Measurements from ENCODE around the gene CALD1. TPM values are rescaled to one million over a fixed set of nuclear protein-coding genes. Genes with fewer than 3 reads are reported as not detected.
A peak's percentile ranks its signal among the peaks of the same experiment; 100 is the strongest.

Gene CALD1
- total RNA-seq, 2 donors from 2014 or later, result 307 to 314 TPM

DNA sequence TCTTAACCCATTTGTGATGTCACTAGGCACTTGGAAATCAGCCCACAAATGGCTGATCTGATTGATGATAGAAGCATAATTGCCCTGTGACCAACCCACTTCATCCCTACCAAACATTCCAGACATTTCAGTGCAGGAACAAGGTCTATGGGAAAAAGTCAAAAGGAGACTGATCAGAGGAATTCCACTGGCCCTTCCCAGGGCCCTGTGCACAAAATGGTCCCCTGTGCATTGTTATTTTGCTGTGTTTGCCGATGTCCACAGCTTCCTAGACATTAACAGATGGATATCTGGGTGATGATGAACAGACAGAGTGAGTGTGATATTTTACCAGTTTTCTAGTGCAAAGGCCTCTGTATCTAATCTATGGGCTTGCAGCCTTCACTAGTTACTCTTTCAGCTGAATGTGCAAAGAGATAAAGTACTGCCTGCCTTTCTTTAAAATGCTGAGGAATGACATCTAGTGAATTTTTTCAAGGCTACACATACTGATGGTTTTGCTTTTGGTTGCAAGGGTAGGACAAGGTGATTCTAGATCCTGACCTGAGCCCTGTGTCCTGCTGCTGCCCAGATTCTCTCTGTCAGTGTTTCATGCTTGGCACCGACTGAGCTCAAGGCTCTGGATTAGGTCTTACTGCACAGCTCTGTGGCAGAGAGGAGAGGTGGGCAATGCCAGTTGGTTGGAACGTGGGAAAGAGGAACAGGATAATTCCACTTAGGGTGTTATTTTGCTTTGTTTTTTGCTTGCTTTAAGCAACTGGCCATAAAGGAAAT is 55.4 kb downstream of the CALD1 start:
- no peaks in the 10 kb centered on the region for H3K27me3 ChIP-seq (replicated peaks; ENCODE audit: insufficient read depth)
- intact Hi-C loops (cut with DNase I), result no loop called here
- no peak overlapping the region for H3K4me3 ChIP-seq
- WGBS, result 50% methylated on average over 3 of the region's 3 CpGs
- H3K4me1 ChIP-seq (replicated peaks), result peaks cover 5% of the 10 kb centered on the region
- DNase-seq (ENCODE audit: low spot score), result no peak
- peak overlapping the region; percentile 6 to 59 for H3K27ac ChIP-seq
- no peaks in the 10 kb centered on the region for H3K36me3 ChIP-seq
- H3K9me3 ChIP-seq, result no peaks in the 10 kb centered on the region
- TF ChIP-seq POLR2A (IDR thresholded peaks at IDR 0.05) (no peak), POLR2AphosphoS5 (IDR thresholded peaks at IDR 0.05) (no peak)
- TF ChIP-seq, protein P1, sequence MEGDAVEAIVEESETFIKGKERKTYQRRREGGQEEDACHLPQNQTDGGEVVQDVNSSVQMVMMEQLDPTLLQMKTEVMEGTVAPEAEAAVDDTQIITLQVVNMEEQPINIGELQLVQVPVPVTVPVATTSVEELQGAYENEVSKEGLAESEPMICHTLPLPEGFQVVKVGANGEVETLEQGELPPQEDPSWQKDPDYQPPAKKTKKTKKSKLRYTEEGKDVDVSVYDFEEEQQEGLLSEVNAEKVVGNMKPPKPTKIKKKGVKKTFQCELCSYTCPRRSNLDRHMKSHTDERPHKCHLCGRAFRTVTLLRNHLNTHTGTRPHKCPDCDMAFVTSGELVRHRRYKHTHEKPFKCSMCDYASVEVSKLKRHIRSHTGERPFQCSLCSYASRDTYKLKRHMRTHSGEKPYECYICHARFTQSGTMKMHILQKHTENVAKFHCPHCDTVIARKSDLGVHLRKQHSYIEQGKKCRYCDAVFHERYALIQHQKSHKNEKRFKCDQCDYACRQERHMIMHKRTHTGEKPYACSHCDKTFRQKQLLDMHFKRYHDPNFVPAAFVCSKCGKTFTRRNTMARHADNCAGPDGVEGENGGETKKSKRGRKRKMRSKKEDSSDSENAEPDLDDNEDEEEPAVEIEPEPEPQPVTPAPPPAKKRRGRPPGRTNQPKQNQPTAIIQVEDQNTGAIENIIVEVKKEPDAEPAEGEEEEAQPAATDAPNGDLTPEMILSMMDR (IDR thresholded peaks at IDR 0.05), result no peak

DNA sequence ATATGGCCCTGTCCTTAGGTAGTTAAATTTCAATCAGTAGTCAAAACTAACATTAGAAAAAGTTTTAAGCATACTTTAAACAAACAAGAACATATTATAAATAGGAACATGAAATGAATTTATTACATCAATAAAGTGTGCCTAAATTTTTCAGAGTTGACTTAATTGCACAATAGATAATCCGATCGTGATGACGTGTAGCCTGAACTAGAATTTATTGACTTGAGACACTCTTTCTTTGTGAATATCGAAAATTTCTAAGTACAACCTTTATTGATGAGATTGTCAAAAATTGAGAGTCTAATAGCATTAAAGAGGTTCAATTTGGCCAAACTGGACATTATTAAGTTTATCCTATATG is 56.0 kb downstream of the CALD1 start:
- H3K36me3 ChIP-seq, result no peaks in the 10 kb centered on the region
- TF ChIP-seq POLR2AphosphoS5 (IDR thresholded peaks at IDR 0.05) (no peak), POLR2A (IDR thresholded peaks at IDR 0.05) (no peak)
- TF ChIP-seq, protein P1 (IDR thresholded peaks at IDR 0.05), result no peak
- H3K4me1 ChIP-seq (replicated peaks), result peaks cover 5% of the 10 kb centered on the region

GRCh38 chr7:134836447-134836846 is 57.0 kb downstream of the CALD1 start:
- peak overlapping the region in 1 of 2 donors; percentile 59 for H3K27ac ChIP-seq
- no peaks in the 10 kb centered on the region for H3K9me3 ChIP-seq
- no peaks in the 10 kb centered on the region for H3K36me3 ChIP-seq
- H3K4me3 ChIP-seq, result no peak overlapping the region
- no peaks in the 10 kb centered on the region for H3K27me3 ChIP-seq (replicated peaks; ENCODE audit: insufficient read depth)
- DNase-seq (ENCODE audit: low spot score), result no peak
- TF ChIP-seq POLR2AphosphoS5 (IDR thresholded peaks at IDR 0.05) (no peak), POLR2A (IDR thresholded peaks at IDR 0.05) (no peak)
- TF ChIP-seq, protein P1 (IDR thresholded peaks at IDR 0.05), result no peak
- WGBS, result 69% methylated on average over 6 of the region's 6 CpGs
- H3K4me1 ChIP-seq (replicated peaks), result peaks cover 5% of the 10 kb centered on the region
- intact Hi-C loops (cut with DNase I), result no loop called here

More for the DNA sequence above, 56.0 kb downstream of the CALD1 start:
- Histone ChIP-seq H3K27me3 (replicated peaks; ENCODE audit: insufficient read depth) (no peaks in the 10 kb centered on the region), H3K4me3 (no peak overlapping the region), H3K9me3 (no peaks in the 10 kb centered on the region), H3K27ac (peak overlapping the region; percentile 10 to 59)
- WGBS, result 46% methylated on average over 4 of the region's 4 CpGs
- intact Hi-C loops (cut with DNase I), result no loop called here
- DNase-seq (ENCODE audit: low spot score), result no peak

- peaks cover 0 to under 1% of the 10 kb centered on the region in 2 donors for H3K36me3 ChIP-seq
- H3K9me3 ChIP-seq, result no peaks in the 10 kb centered on the region
- DNase-seq (ENCODE audit: low spot score), result no peak
- no peak overlapping the region for H3K4me3 ChIP-seq
- H3K27ac ChIP-seq, result no peak overlapping the region
- H3K27me3 ChIP-seq (replicated peaks; ENCODE audit: insufficient read depth), result no peaks in the 10 kb centered on the region
- peaks cover 7% of the 10 kb centered on the region for H3K4me1 ChIP-seq (replicated peaks)
- intact Hi-C loops (cut with DNase I), result no loop called here
- TF ChIP-seq, protein P1 (IDR thresholded peaks at IDR 0.05), result no peak
- TF ChIP-seq POLR2AphosphoS5 (IDR thresholded peaks at IDR 0.05) (no peak), POLR2A (IDR thresholded peaks at IDR 0.05) (no peak)
Observed at GRCh38 chr7:134839298-134839697, 59.9 kb downstream of the CALD1 start.

DNA sequence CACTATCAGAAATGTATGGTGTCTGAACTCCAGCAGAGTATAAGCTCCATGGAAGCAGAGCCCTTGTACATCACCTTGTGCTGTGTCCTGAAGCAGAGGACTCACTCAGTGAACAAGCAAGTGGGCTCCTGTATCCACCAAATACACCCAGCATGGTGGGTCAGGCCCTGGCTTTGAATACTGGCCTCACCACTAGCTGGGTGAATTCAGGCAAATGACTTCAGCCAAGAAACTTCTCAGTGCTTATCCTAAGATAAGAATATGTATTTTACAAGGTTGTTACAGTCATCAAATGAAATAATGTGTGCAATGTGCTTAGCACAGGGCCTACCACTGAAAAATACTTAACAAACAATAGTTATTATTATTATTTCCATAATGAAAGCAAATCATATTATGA is 62.6 kb downstream of the CALD1 start:
- DNase-seq (ENCODE audit: low spot score), result no peak
- Histone ChIP-seq H3K9me3 (no peaks in the 10 kb centered on the region), H3K27me3 (replicated peaks; ENCODE audit: insufficient read depth) (no peaks in the 10 kb centered on the region), H3K36me3 (peaks cover 0 to 3% of the 10 kb centered on the region in 2 donors), H3K27ac (no peak overlapping the region), H3K4me3 (no peak overlapping the region), H3K4me1 (replicated peaks) (peaks cover 3% of the 10 kb centered on the region)
- TF ChIP-seq POLR2A (IDR thresholded peaks at IDR 0.05), result no peak
- TF ChIP-seq, protein P1 (IDR thresholded peaks at IDR 0.05), result no peak
- no peak for TF ChIP-seq POLR2AphosphoS5 (IDR thresholded peaks at IDR 0.05)
- intact Hi-C loops (cut with DNase I), result no loop called here

Data from prostate gland (tissue), 2 donors.